GM12878 (cell line): Measurements from ENCODE around the gene MED6. TPM values are rescaled to one million over a fixed set of nuclear protein-coding genes. Genes with fewer than 3 reads are reported as not detected.

Source experiments
- ATAC-seq: fragments of 200-7000 bp; cut with Tn5 transposase; 3 replicates; pipeline ENCODE4 v1.9.1; 2020; ENCODE audit warnings: mild to moderate bottlenecking, moderate library complexity
- BruUV-seq: library from RNA; stranded (reverse); fragments of 400-500 nt; replicated peaks from 2 replicates; lab custom pipeline; 2021; lab: Mats Ljungman, UMichigan
- CTCF ChIA-PET: fragments of 300-600 bp; sonication (Branson Sonifier 250); formaldehyde crosslinking; extraction: SDS; loops from one replicate; lab custom pipeline; 2021; ENCODE audit warnings: inconsistent platforms; lab: Yijun Ruan, JAX
- POLR2A ChIA-PET: fragments of 350-600 bp; formaldehyde crosslinking; extraction: SDS; loops from one replicate; lab custom pipeline; 2021; ENCODE audit warnings: inconsistent platforms; lab: Charles Lee
- RAD21 ChIA-PET: fragments of 300-600 bp; sonication (Branson Sonifier 250); formaldehyde crosslinking; loops from one replicate; lab custom pipeline; 2023; ENCODE audit warnings: antibody characterized with exemption; ENCODE audit not compliant: unreplicated experiment; lab: Charles Lee
- SMC1A ChIA-PET: fragments of 300-600 bp; sonication (Branson Sonifier 250); formaldehyde crosslinking; loops from one replicate; lab custom pipeline; 2023; ENCODE audit not compliant: unreplicated experiment, uncharacterized antibody; lab: Charles Lee
- DNase-seq: peaks from one replicate; pipeline ENCODE4 v3.0.0-alpha.2; 2011; ENCODE audit warnings: low read depth, low spot score
- FAIRE-seq: peaks from 3 replicates; lab custom pipeline; 2011; peaks lifted over from hg19 to GRCh38; lab: Jason Lieb, UNC
- H2AFZ ChIP-seq: 2 replicates; pipeline ENCODE4 v1.6.0; 2011; ENCODE audit warnings: low read depth, low read length, control low read depth; ENCODE audit not compliant: control insufficient read depth
- H3K27ac ChIP-seq: 2 replicates; pipeline ENCODE4 v1.5.1; 2011; ENCODE audit warnings: control low read depth; ENCODE audit not compliant: control insufficient read depth, insufficient read depth
- H3K27me3 ChIP-seq, 2 experiments: replicated peaks in 1 of 2; 2 replicates each; pipeline versions ENCODE4 v1.6.0 to v1.6.1; 2011; ENCODE audit warnings: low read length in 1 of 2; ENCODE audit not compliant: control insufficient read depth in 2 of 2, insufficient read depth in 2 of 2
- H3K36me3 ChIP-seq, 2 experiments: 2 replicates each; pipeline ENCODE4 v1.5.1; 2011; ENCODE audit warnings: low read length in 1 of 2; ENCODE audit not compliant: control insufficient read depth in 2 of 2, insufficient read depth in 2 of 2
- H3K4me1 ChIP-seq: 2 replicates; pipeline ENCODE4 v1.6.1; 2011; ENCODE audit warnings: mild to moderate bottlenecking, low read length, moderate library complexity, mixed read lengths; ENCODE audit not compliant: control insufficient read depth, insufficient read depth
- H3K4me2 ChIP-seq: 2 replicates; pipeline ENCODE4 v1.6.0; 2011; ENCODE audit warnings: control low read depth; ENCODE audit not compliant: control insufficient read depth, insufficient read depth
- H3K4me3 ChIP-seq: fragments of 200-600 bp; sonication (generic); 2 replicates; pipeline ENCODE4 v1.5.1; 2016
- H3K79me2 ChIP-seq: 2 replicates; pipeline ENCODE4 v1.6.0; 2011; ENCODE audit warnings: low read length; ENCODE audit not compliant: control insufficient read depth, insufficient read depth
- H3K9ac ChIP-seq: 2 replicates; pipeline ENCODE4 v1.8.0; 2011; ENCODE audit warnings: low read length, control low read depth, mixed read lengths; ENCODE audit not compliant: control insufficient read depth, insufficient read depth
- H3K9me3 ChIP-seq: replicated peaks from 3 replicates; pipeline ENCODE4 v1.5.1; 2011; ENCODE audit warnings: mild to moderate bottlenecking, low read length; ENCODE audit not compliant: control insufficient read depth, insufficient read depth
- H4K20me1 ChIP-seq: 2 replicates; pipeline ENCODE4 v1.6.0; 2011; ENCODE audit not compliant: control insufficient read depth, insufficient read depth
- CBFB ChIP-seq: IDR thresholded peaks from 2 replicates; pipeline ENCODE4 v1.6.1; 2016; ENCODE audit warnings: antibody characterized with exemption, low read depth
- EGR1 ChIP-seq, 2 experiments: IDR thresholded peaks; 1 replicate in 1 of 2; 2 replicates in 1 of 2; pipeline ENCODE4 v1.6.1; 2011 to 2012; ENCODE audit warnings: low read depth in 2 of 2, low read length in 2 of 2, borderline replicate concordance in 1 of 2, mild to moderate bottlenecking in 1 of 2, moderate library complexity in 1 of 2
- HCFC1 ChIP-seq: fragments of 150-350 bp; IDR thresholded peaks from 2 replicates; pipeline ENCODE4 v1.6.1; 2014; ENCODE audit warnings: low read length
- NFYA ChIP-seq: IDR thresholded peaks from 2 replicates; pipeline ENCODE4 v1.6.1; 2011; ENCODE audit warnings: low read depth, mild to moderate bottlenecking, low read length, improper control_type of control experiment, borderline replicate concordance
- SMAD1 ChIP-seq: fragments of 450-650 bp; IDR thresholded peaks from 2 replicates; pipeline ENCODE4 v1.6.1; 2018; ENCODE audit warnings: mild to moderate bottlenecking, low read depth; ENCODE audit not compliant: partially characterized antibody
- TBL1XR1 ChIP-seq: IDR thresholded peaks from 2 replicates; pipeline ENCODE4 v1.6.1; 2012; ENCODE audit warnings: low read depth, low read length, improper control_type of control experiment
- ZBTB33 ChIP-seq: fragments of 450-650 bp; IDR thresholded peaks from 2 replicates; pipeline ENCODE4 v1.6.1; 2017; ENCODE audit warnings: mild to moderate bottlenecking
- ZNF687 ChIP-seq: fragments of 450-650 bp; IDR thresholded peaks from 2 replicates; pipeline ENCODE4 v1.6.1; 2017; ENCODE audit warnings: mild to moderate bottlenecking, moderate library complexity
- WGBS: methylation state at CpG from one replicate; pipeline ENCODE4 v1.1.6; 2016; ENCODE audit warnings: low lambda C conversion rate; ENCODE audit not compliant: insufficient replicate concordance, insufficient coverage; ENCODE audit errors: missing lambda C conversion rate; 5-methylcytosine and 5-hydroxymethylcytosine counted together
- in situ Hi-C: fragments of 300-500 bp; cut with MboI; formaldehyde crosslinking; loops from 9 replicates; pipeline ENCODE4 v1.14.3; 2018; ENCODE audit warnings: mixed read lengths
- intact Hi-C: fragments of 100-400 bp; cut with micrococcal nuclease; formaldehyde crosslinking; loops from one replicate; pipeline ENCODE4 v1.14.2; 2022; ENCODE audit not compliant: unreplicated experiment
- polyA plus RNA-seq, 11 experiments: library from polyadenylated mRNA; depleted of rRNA in 4 of 11; unstranded in 6 of 11; stranded (reverse) in 5 of 11; fragments of >200 nt; fragmentation: Nextera tagmentation in 4 of 11; fragmentation: Illumina TruSeq in 1 of 11; extraction: Ambion mirVana in 4 of 11; extraction: Trizol in 1 of 11; gene quantifications; 1 replicate in 1 of 11; 2 replicates in 10 of 11; pipeline versions ENCODE4 v1.2.1 to v1.2.3, GENCODE V29; 2011 to 2016; ENCODE audit warnings: inconsistent platforms in 2 of 11, missing spikeins in 2 of 11, low read depth in 1 of 11
- total RNA-seq, 4 experiments: library from RNA; depleted of rRNA in 3 of 4; stranded (reverse); fragments of >200 nt in 3 of 4; fragmentation: Illumina TruSeq in 1 of 4; extraction: Trizol in 1 of 4; gene quantifications; 2 replicates each; pipeline versions ENCODE4 v1.2.1 to v1.2.3, GENCODE V29; 2013 to 2021

Gene MED6
- total and polyA plus RNA-seq, 10 of the 15 experiments (the other 5 are each of a cell fraction or from before 2014, with no cell fraction given), result 29.2 to 74.9 (median 46.2) TPM

GRCh38 chr14:70573050-70573449 lies 27.4 kb downstream of the MED6 start:
- FAIRE-seq, result no peak
- no peak overlapping the region for H3K4me2 ChIP-seq
- in situ Hi-C loops (no loop called here), intact Hi-C loops (no loop called here)
- BruUV-seq, result no TSS peak
- ChIA-PET RAD21 (no interaction called here), POLR2A (no interaction called here), SMC1A (interaction anchor here (0.6 kb wide), 1 partner anchor 1724 kb away, joined by 3 read pairs; no protein-coding TSS in a partner anchor), CTCF (no interaction called here)
- no peak overlapping the region for H3K9ac ChIP-seq
- no peaks in the 10 kb centered on the region; the same call in 2 of the 3 replicates for H3K9me3 ChIP-seq
- no peaks in the 10 kb centered on the region for H4K20me1 ChIP-seq
- H3K36me3 ChIP-seq, result no peaks in the 10 kb centered on the region
- H3K4me1 ChIP-seq, result no peaks in the 10 kb centered on the region
- DNase-seq, result no peak
- no peak for ATAC-seq
- no peak overlapping the region for H2AFZ ChIP-seq
- no peaks in the 10 kb centered on the region for H3K79me2 ChIP-seq
- WGBS, result 95% methylated on average over 1 of the region's 1 CpG
- no peak overlapping the region for H3K27ac ChIP-seq
- TF ChIP-seq EGR1 (IDR thresholded peaks at IDR 0.05; ENCODE audit: borderline replicate concordance in 1 of 2, low read depth in 2 of 2, low read length in 2 of 2) (no peak), TBL1XR1 (no peak), NFYA (no peak), CBFB (no peak), ZNF687 (no peak), SMAD1 (no peak), ZBTB33 (no peak), HCFC1 (no peak)
- TF ChIP-seq, all 136 proteins: peak for 0
- no peaks in the 10 kb centered on the region for H3K27me3 ChIP-seq
- no peak overlapping the region for H3K4me3 ChIP-seq
